Calu3 (cell line): ENCODE results near the gene PTPRN2. TPM values are rescaled to one million over a fixed set of nuclear protein-coding genes. Genes with fewer than 3 reads are reported as not detected.

ENCODE experiments used
- BruUV-seq: library from RNA; stranded (reverse); fragments of 400-500 nt; replicated peaks from 2 replicates; lab custom pipeline; 2021; lab: Mats Ljungman, UMichigan
- CTCF ChIA-PET: fragments of 300-600 bp; sonication (Branson Sonifier 250); formaldehyde crosslinking; loops from one replicate; lab custom pipeline; 2022; ENCODE audit warnings: antibody characterized with exemption; lab: Charles Lee
- DNase-seq: peaks from one replicate; pipeline ENCODE4 v3.0.0; 2022
- H3K27ac Mint-ChIP-seq: one replicate; pipeline ENCODE4 v1.8.0; 2022; ENCODE audit warnings: mixed read lengths; ENCODE audit not compliant: unreplicated experiment
- H3K27me3 Mint-ChIP-seq: one replicate; pipeline ENCODE4 v1.8.0; 2022; ENCODE audit warnings: mixed read lengths; ENCODE audit not compliant: unreplicated experiment
- H3K36me3 Mint-ChIP-seq: one replicate; pipeline ENCODE4 v1.8.0; 2022; ENCODE audit warnings: mild to moderate bottlenecking, moderate library complexity, mixed read lengths; ENCODE audit not compliant: insufficient read depth, unreplicated experiment
- H3K4me1 Mint-ChIP-seq: one replicate; pipeline ENCODE4 v1.8.0; 2022; ENCODE audit warnings: mild to moderate bottlenecking, low read depth, mixed read lengths; ENCODE audit not compliant: unreplicated experiment
- H3K4me3 Mint-ChIP-seq: one replicate; pipeline ENCODE4 v1.8.0; 2022; ENCODE audit warnings: mild to moderate bottlenecking, low read depth, moderate library complexity, mixed read lengths; ENCODE audit not compliant: unreplicated experiment
- H3K9me3 Mint-ChIP-seq: one replicate; pipeline ENCODE4 v1.8.0; 2022; ENCODE audit warnings: low read depth, mixed read lengths; ENCODE audit not compliant: unreplicated experiment
- intact Hi-C: fragments of 100-400 bp; cut with micrococcal nuclease; formaldehyde crosslinking; loops from one replicate; pipeline ENCODE4 v1.10.0; 2022; ENCODE audit not compliant: unreplicated experiment
- total RNA-seq: library from RNA; stranded (reverse); gene quantifications from 2 replicates; pipeline ENCODE4 v1.2.3, GENCODE V29; 2022
- TF ChIP-seq, protein P1 (sequence below): fragments of 200-600 bp; IDR thresholded peaks from one replicate; pipeline ENCODE4 v1.8.0; 2022; ENCODE audit warnings: antibody characterized with exemption; ENCODE audit not compliant: unreplicated experiment

PTPRN2 gene
- total RNA-seq, 1 experiment from 2014 or later = 2.0 TPM

DNA sequence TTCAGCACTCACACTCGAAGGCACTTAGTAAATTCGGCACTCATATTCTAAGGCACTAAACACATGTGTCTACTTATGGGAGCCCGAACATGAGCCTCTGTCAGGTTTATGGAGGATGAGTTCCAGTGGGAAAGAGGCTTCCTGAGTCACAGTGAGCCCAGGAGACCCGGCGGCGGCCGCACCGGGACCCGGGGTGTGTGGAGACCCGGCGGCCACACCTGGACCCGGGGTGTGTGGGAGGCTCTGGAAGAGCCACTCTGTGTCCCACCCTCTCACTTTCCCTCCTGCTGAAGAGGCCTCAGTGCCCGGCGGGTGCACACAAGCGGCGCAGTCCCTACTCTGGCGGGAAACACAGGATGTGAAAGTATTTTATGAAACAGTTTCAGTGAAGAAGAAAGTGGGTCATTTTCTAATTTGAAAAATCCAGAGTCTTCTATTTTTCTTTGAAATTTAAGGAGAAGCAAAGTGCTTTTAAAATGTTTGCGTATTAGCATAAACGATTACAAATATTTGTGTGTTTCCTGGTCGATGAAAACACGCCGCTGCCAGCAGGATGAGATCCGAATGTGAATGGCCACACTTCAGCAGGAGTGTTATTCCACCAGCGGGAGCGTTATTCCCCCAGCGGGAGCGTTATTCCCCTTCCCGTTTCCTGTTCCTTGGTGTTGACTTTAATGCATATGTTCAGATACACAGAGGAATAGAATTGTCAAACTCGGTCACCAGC lies 625.7 kb downstream of the PTPRN2 start:
- intact Hi-C loops = no loop called here
- no peak for DNase-seq
- H3K27me3 Mint-ChIP-seq = no peaks in the 10 kb centered on the region
- CTCF ChIA-PET = interaction anchor here (0.5 kb wide), 1 partner anchor 213 kb away, joined by 8 read pairs; no protein-coding TSS in a partner anchor
- TF ChIP-seq, protein P1, sequence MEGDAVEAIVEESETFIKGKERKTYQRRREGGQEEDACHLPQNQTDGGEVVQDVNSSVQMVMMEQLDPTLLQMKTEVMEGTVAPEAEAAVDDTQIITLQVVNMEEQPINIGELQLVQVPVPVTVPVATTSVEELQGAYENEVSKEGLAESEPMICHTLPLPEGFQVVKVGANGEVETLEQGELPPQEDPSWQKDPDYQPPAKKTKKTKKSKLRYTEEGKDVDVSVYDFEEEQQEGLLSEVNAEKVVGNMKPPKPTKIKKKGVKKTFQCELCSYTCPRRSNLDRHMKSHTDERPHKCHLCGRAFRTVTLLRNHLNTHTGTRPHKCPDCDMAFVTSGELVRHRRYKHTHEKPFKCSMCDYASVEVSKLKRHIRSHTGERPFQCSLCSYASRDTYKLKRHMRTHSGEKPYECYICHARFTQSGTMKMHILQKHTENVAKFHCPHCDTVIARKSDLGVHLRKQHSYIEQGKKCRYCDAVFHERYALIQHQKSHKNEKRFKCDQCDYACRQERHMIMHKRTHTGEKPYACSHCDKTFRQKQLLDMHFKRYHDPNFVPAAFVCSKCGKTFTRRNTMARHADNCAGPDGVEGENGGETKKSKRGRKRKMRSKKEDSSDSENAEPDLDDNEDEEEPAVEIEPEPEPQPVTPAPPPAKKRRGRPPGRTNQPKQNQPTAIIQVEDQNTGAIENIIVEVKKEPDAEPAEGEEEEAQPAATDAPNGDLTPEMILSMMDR = no peak
- H3K9me3 Mint-ChIP-seq = peaks cover 14% of the 10 kb centered on the region
- no peaks in the 10 kb centered on the region for H3K4me1 Mint-ChIP-seq
- no TSS peak for BruUV-seq
- no peak overlapping the region for H3K27ac Mint-ChIP-seq
- no peak overlapping the region for H3K4me3 Mint-ChIP-seq
- H3K36me3 Mint-ChIP-seq = no peaks in the 10 kb centered on the region

DNA sequence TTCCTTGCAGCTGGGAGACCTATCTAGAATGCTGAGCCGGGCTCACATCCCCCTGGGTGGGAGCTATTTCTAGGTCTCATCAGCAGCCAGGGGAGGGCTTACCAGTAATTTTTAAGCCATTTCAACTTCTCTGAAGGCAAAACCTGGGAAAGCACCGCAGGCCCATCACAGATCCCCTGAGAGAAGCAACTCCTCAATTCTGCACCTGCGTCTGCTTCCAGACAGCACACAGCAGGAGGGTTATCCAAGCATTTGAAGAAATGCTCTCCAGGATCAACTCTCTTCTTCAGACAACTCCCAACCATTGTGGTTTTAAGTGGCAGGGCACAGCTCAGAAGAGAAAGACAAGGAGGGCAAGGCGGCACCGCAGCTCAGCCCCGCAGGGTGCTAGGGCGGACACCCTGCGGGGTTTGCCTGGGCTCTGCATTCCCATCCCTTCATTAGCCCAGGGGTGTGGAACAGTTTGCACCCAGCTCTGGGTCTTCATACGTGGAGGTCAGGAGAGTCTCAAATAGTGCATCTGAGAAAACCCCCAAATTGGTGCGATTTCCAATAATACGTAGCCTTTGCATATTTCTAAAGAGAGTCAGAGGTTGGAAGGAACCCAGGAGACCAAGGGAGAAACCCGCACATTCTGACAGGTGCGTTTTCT lies 632.1 kb downstream of the PTPRN2 start:
- Mint-ChIP-seq H3K4me3 (no peak overlapping the region), H3K27me3 (no peaks in the 10 kb centered on the region), H3K4me1 (no peaks in the 10 kb centered on the region), H3K27ac (no peak overlapping the region), H3K36me3 (no peaks in the 10 kb centered on the region), H3K9me3 (peaks cover 20% of the 10 kb centered on the region)
- TF ChIP-seq, protein P1 = no peak
- no peak for DNase-seq
- no TSS peak for BruUV-seq
- CTCF ChIA-PET = no interaction called here
- intact Hi-C loops = no loop called here

DNA sequence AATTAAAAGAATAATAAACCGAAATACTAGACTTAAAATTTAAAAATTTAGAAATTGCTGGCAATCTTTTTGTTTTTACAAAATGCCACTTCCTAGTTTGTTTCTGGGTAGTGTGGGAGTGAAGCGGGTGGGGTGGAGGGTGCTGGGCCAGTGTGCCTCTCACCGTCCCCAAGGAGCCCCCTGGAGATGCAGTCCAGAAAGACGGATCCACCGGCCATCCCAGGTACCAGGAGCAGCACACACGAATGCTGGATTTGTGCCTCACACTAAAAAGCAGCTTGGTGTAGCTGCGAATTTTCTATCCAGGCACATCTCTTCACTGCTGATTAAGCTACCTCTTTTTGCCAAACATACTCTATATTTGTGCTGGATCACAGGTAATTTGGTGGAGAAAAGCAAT lies 632.7 kb downstream of the PTPRN2 start:
- no peak overlapping the region for H3K27ac Mint-ChIP-seq

DNA sequence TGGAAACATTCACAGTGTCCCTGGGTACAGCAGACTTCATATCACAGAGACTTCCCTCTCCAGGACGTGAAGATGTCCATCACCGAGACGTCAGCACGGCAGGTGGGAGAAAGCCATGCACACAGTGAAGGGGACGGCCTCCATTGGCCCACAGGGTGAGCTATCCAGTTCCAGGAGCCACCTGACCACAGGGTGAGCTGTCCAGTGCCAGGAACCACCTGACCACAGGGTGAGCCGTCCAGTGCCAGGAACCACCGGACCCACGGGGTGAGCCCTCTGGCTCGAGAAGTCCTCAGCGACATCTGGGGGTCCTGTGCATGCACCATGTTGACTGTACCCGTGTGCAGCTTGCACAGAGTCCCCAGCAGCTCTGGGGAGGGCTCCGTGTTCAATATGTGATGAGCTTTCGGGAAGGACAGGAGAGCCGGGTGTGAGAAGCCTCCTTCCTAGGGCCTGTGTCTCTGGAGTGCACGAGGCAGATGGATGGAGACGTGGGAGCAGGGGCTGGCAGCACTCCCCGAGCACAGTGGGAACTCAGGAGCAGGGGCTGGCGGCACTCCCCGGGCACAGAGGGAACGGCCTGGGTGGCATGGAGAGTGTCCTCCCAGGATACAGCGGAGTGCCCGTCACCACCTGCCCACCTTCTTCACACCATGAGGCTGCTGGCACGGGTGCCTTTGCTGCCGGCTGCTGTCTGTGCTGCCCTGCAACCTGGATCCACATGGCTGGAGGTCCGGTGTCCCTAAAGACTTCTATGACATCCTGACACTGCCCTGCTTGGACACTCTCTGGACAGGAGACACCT lies 634.6 kb downstream of the PTPRN2 start:
- H3K27ac Mint-ChIP-seq = no peak overlapping the region
- peaks cover 18% of the 10 kb centered on the region for H3K9me3 Mint-ChIP-seq
- no peaks in the 10 kb centered on the region for H3K4me1 Mint-ChIP-seq
- H3K27me3 Mint-ChIP-seq = no peaks in the 10 kb centered on the region
- TF ChIP-seq, protein P1 = no peak
- DNase-seq = no peak
- CTCF ChIA-PET = no interaction called here
- H3K36me3 Mint-ChIP-seq = no peaks in the 10 kb centered on the region
- intact Hi-C loops = no loop called here
- H3K4me3 Mint-ChIP-seq = no peak overlapping the region
- BruUV-seq = no TSS peak

More for the DNA sequence above, 632.7 kb downstream of the PTPRN2 start:
- intact Hi-C loops = no loop called here
- no peaks in the 10 kb centered on the region for H3K27me3 Mint-ChIP-seq
- H3K9me3 Mint-ChIP-seq = peaks cover 21% of the 10 kb centered on the region
- TF ChIP-seq, protein P1 = no peak
- BruUV-seq = no TSS peak
- CTCF ChIA-PET = no interaction called here
- no peak for DNase-seq
- no peaks in the 10 kb centered on the region for H3K36me3 Mint-ChIP-seq
- H3K4me1 Mint-ChIP-seq = no peaks in the 10 kb centered on the region
- H3K4me3 Mint-ChIP-seq = no peak overlapping the region
